K562 (cell line): Measurements from ENCODE around the gene PEF1. TPM values are rescaled to one million over a fixed set of nuclear protein-coding genes. Genes with fewer than 3 reads are reported as not detected.

ENCODE experiments used
- CBFB ChIP-seq: sonication (generic); formaldehyde crosslinking; IDR thresholded peaks from 2 replicates; pipeline ENCODE4 v1.4.0; 2020; ENCODE audit warnings: mild to moderate bottlenecking, missing genetic modification reagents
- ERF ChIP-seq: fragments of 450-650 bp; formaldehyde crosslinking; IDR thresholded peaks from 2 replicates; pipeline ENCODE4 v1.4.0; 2020; ENCODE audit warnings: mild to moderate bottlenecking, mixed read lengths
- KLF6 ChIP-seq: fragments of 250-450 bp; sonication (Bioruptor Pico); IDR thresholded peaks from 2 replicates; pipeline ENCODE4 v1.4.0; 2020; ENCODE audit warnings: mild to moderate bottlenecking, moderate library complexity, borderline replicate concordance
- MYC ChIP-seq, 2 experiments: fragments of 250-450 bp in 1 of 2; sonication (Bioruptor Pico) in 1 of 2; IDR thresholded peaks; 2 replicates each; pipeline versions ENCODE4 v1.5.1 to v1.6.1; 2012 to 2021; ENCODE audit warnings: low read depth in 2 of 2, borderline replicate concordance in 1 of 2, improper control_type of control experiment in 1 of 2, low read length in 1 of 2, mild to moderate bottlenecking in 1 of 2, moderate library complexity in 1 of 2
- OTX1 ChIP-seq: fragments of 450-650 bp; formaldehyde crosslinking; IDR thresholded peaks from 2 replicates; pipeline ENCODE4 v1.4.0; 2022; ENCODE audit warnings: mild to moderate bottlenecking
- PML ChIP-seq: IDR thresholded peaks from 2 replicates; pipeline ENCODE4 v1.6.1; 2012; ENCODE audit warnings: low read length, inconsistent platforms
- TOE1 ChIP-seq, 2 experiments: fragments of 450-650 bp in 1 of 2; sonication (generic) in 1 of 2; formaldehyde crosslinking in 1 of 2; IDR thresholded peaks; 2 replicates each; pipeline versions ENCODE4 v1.7.1 to v1.8.0; 2016 to 2022; ENCODE audit warnings: borderline replicate concordance in 2 of 2, mild to moderate bottlenecking in 2 of 2, antibody characterized with exemption in 1 of 2, inconsistent platforms in 1 of 2, low read depth in 1 of 2, missing genetic modification reagents in 1 of 2, moderate library complexity in 1 of 2
- ZBTB1 ChIP-seq: sonication (generic); formaldehyde crosslinking; IDR thresholded peaks from 2 replicates; pipeline ENCODE4 v1.8.1; 2023; ENCODE audit warnings: missing genetic modification reagents, low read depth, mild to moderate bottlenecking, borderline replicate concordance
- ZNF324 ChIP-seq: fragments of 250-450 bp; sonication (Bioruptor Pico); IDR thresholded peaks from 2 replicates; pipeline ENCODE4 v1.4.0; 2020; ENCODE audit warnings: mild to moderate bottlenecking
- polyA plus RNA-seq, 8 experiments: library from polyadenylated mRNA; depleted of rRNA in 4 of 8; stranded (reverse) in 5 of 8; unstranded in 3 of 8; fragments of >200 nt; fragmentation: Nextera tagmentation in 2 of 8; fragmentation: Illumina TruSeq in 1 of 8; extraction: Ambion mirVana in 2 of 8; extraction: Trizol in 1 of 8; gene quantifications; 2 replicates each; pipeline versions ENCODE4 v1.2.1 to v1.2.3, GENCODE V29; 2011 to 2014; ENCODE audit warnings: inconsistent platforms in 1 of 8, missing spikeins in 1 of 8
- total RNA-seq, 7 experiments: library from RNA; depleted of rRNA in 6 of 7; stranded (reverse); fragments of >200 nt in 6 of 7; fragmentation: Illumina TruSeq in 2 of 7; extraction: Trizol in 2 of 7; gene quantifications; 2 replicates each; pipeline versions ENCODE4 v1.2.1 to v1.2.3, GENCODE V29; 2011 to 2021; ENCODE audit warnings: low replicate concordance in 1 of 7
- TF ChIP-seq, protein P1 (sequence below): sonication (generic); formaldehyde crosslinking; IDR thresholded peaks from 2 replicates; pipeline ENCODE4 v1.8.1; 2023; ENCODE audit warnings: mild to moderate bottlenecking, missing genetic modification reagents

Gene PEF1
- total and polyA plus RNA-seq, 9 of the 15 experiments (the other 6 are each of a cell fraction or from before 2014, with no cell fraction given): 26.3 to 95.5 (median 61.9) TPM

DNA sequence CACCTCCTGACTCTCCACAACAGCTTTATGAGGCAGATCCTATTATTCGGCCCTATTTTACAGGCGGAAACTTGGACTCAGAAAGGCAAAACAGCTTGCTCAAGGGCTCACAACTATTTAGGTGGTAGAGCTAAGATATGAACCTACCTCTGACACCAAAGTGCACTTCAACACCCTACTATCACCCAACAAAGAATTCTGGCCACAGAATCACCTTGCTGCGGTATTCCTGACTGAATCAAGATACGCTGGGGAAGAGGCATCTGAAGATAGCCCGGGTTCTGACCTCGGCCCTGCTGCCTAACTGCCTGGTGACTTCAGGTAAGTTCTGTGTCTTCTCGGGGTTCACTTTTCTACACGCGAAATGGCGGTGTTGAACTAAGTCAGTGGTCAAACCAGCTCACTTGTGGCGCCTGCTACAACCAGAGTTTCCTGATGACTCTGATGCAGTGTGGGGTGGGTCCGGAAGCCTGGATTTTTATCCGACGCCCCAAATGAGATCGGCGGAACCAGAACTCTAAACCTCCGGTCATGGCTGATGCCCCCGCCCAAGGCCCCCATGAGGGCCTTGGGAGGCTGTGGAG, 608 bp downstream of the PEF1 start (continued):
- TF ChIP-seq, protein P1, sequence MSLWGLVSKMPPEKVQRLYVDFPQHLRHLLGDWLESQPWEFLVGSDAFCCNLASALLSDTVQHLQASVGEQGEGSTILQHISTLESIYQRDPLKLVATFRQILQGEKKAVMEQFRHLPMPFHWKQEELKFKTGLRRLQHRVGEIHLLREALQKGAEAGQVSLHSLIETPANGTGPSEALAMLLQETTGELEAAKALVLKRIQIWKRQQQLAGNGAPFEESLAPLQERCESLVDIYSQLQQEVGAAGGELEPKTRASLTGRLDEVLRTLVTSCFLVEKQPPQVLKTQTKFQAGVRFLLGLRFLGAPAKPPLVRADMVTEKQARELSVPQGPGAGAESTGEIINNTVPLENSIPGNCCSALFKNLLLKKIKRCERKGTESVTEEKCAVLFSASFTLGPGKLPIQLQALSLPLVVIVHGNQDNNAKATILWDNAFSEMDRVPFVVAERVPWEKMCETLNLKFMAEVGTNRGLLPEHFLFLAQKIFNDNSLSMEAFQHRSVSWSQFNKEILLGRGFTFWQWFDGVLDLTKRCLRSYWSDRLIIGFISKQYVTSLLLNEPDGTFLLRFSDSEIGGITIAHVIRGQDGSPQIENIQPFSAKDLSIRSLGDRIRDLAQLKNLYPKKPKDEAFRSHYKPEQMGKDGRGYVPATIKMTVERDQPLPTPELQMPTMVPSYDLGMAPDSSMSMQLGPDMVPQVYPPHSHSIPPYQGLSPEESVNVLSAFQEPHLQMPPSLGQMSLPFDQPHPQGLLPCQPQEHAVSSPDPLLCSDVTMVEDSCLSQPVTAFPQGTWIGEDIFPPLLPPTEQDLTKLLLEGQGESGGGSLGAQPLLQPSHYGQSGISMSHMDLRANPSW: 0 out of 2 replicates have a peak, but pooled peaks have one; percentile 4
- TF ChIP-seq ERF (CRISPR knock-in tag): no peak
- TF ChIP-seq TOE1 (IDR thresholded peaks at IDR 0.05; ENCODE audit: borderline replicate concordance): 0 out of 2 replicates have a peak, but pooled peaks have one; percentile 46
- 0 out of 2 replicates have a peak, but pooled peaks have one; percentile 73 for TF ChIP-seq TOE1 (CRISPR knock-in tag; IDR thresholded peaks at IDR 0.05; ENCODE audit: borderline replicate concordance, low read depth)
- TF ChIP-seq MYC (IDR thresholded peaks at IDR 0.05; ENCODE audit: low read depth, low read length): no peak
- TF ChIP-seq MYC (CRISPR knock-in tag; IDR thresholded peaks at IDR 0.05; ENCODE audit: borderline replicate concordance, low read depth): 0 out of 2 replicates have a peak, but pooled peaks have one; percentile 59
- TF ChIP-seq ZNF324 (CRISPR knock-in tag): no peak
- peak; percentile 25; the same call in 1 of the 2 replicates for TF ChIP-seq ZBTB1 (CRISPR knock-in tag)
- TF ChIP-seq PML: no peak
- peak; percentile 1; the same call in 1 of the 2 replicates for TF ChIP-seq OTX1 (CRISPR knock-in tag)
- TF ChIP-seq CBFB: peak; percentile 43; the same call in 1 of the 2 replicates
- 0 out of 2 replicates have a peak, but pooled peaks have one; percentile 67 for TF ChIP-seq KLF6 (CRISPR knock-in tag)
